HepG2 (cell line): ENCODE results near the gene CASP5. TPM values are rescaled to one million over a fixed set of nuclear protein-coding genes. Genes with fewer than 3 reads are reported as not detected.
A peak's percentile ranks its signal among the peaks of the same experiment; 100 is the strongest.

Source experiments
- CBFB ChIP-seq: sonication (generic); formaldehyde crosslinking; IDR thresholded peaks from 2 replicates; pipeline ENCODE4 v1.4.0; 2020; ENCODE audit warnings: missing genetic modification reagents
- FOSL2 ChIP-seq: sonication (generic); formaldehyde crosslinking; IDR thresholded peaks from 2 replicates; pipeline ENCODE4 v1.4.0; 2020; ENCODE audit warnings: missing genetic modification reagents
- FOXO1 ChIP-seq: sonication (generic); formaldehyde crosslinking; IDR thresholded peaks from 2 replicates; pipeline ENCODE4 v1.4.0; 2020; ENCODE audit warnings: missing genetic modification reagents
- ISX ChIP-seq: sonication (generic); formaldehyde crosslinking; conservative IDR thresholded peaks from 2 replicates; pipeline ENCODE4 v1.5.0; 2020; ENCODE audit warnings: missing genetic modification reagents
- KDM2A ChIP-seq: sonication (generic); formaldehyde crosslinking; IDR thresholded peaks from 2 replicates; pipeline ENCODE4 v1.4.0; 2020; ENCODE audit warnings: low read depth, missing genetic modification reagents, borderline replicate concordance
- NFE2 ChIP-seq: sonication (generic); formaldehyde crosslinking; IDR thresholded peaks from 2 replicates; pipeline ENCODE4 v1.4.0; 2020; ENCODE audit warnings: missing genetic modification reagents
- REPIN1 ChIP-seq: sonication (generic); formaldehyde crosslinking; IDR thresholded peaks from 2 replicates; pipeline ENCODE4 v1.8.0; 2022; ENCODE audit warnings: missing genetic modification reagents, low read depth, mild to moderate bottlenecking, borderline replicate concordance
- SIN3B ChIP-seq: fragments of 150-350 bp; IDR thresholded peaks from 2 replicates; pipeline ENCODE4 v1.6.1; 2014; ENCODE audit warnings: low read length
- SRSF9 ChIP-seq: fragments of 200-400 bp; formaldehyde crosslinking; IDR thresholded peaks from 2 replicates; pipeline ENCODE4 v1.6.1; 2018; ENCODE audit warnings: borderline replicate concordance, mild to moderate bottlenecking, low read depth, low read length; ENCODE audit not compliant: insufficient read depth, poor library complexity, severe bottlenecking
- TEAD3 ChIP-seq: optimal IDR thresholded peaks from 2 replicates; pipeline ENCODE3; 2016; ENCODE audit warnings: borderline replicate concordance
- TMF1 ChIP-seq: sonication (generic); formaldehyde crosslinking; IDR thresholded peaks from 2 replicates; pipeline ENCODE4 v1.8.1; 2022; ENCODE audit warnings: low read depth, missing genetic modification reagents
- ZNF136 ChIP-seq: sonication (generic); formaldehyde crosslinking; IDR thresholded peaks from 2 replicates; pipeline ENCODE4 v1.8.1; 2022; ENCODE audit warnings: low read depth, mild to moderate bottlenecking, moderate library complexity, missing genetic modification reagents
- ZNF205 ChIP-seq: IDR thresholded peaks from 2 replicates; pipeline ENCODE4 v1.6.1; 2018; ENCODE audit warnings: missing biosample characterization, missing genetic modification reagents
- ZNF709 ChIP-seq: sonication (generic); formaldehyde crosslinking; IDR thresholded peaks from 2 replicates; pipeline ENCODE4 v1.5.0; 2020; ENCODE audit warnings: mild to moderate bottlenecking, missing genetic modification reagents
- ZNF781 ChIP-seq: sonication (generic); formaldehyde crosslinking; IDR thresholded peaks from 2 replicates; pipeline ENCODE4 v1.5.1; 2020; ENCODE audit warnings: borderline replicate concordance, mild to moderate bottlenecking, missing genetic modification reagents; ENCODE audit errors: not compliant biosample characterization
- polyA plus RNA-seq, 8 experiments: library from polyadenylated mRNA; depleted of rRNA in 3 of 8; stranded (reverse) in 7 of 8; unstranded in 1 of 8; fragments of >200 nt; fragmentation: Illumina TruSeq in 4 of 8; extraction: Trizol in 4 of 8; gene quantifications; 2 replicates each; pipeline versions ENCODE4 v1.2.1 to v1.2.3, GENCODE V29; 2011 to 2016; ENCODE audit warnings: low read depth in 4 of 8, missing spikeins in 1 of 8, mixed read lengths in 1 of 8; ENCODE audit not compliant: insufficient read depth in 1 of 8
- total RNA-seq, 5 experiments: library from RNA; depleted of rRNA; stranded (reverse); fragments of >200 nt; fragmentation: Illumina TruSeq; extraction: Trizol; gene quantifications; 2 replicates each; pipeline ENCODE4 v1.2.3, GENCODE V29; 2016; ENCODE audit warnings: low read depth in 1 of 5
- TF ChIP-seq, protein P1 (sequence below): sonication (generic); formaldehyde crosslinking; IDR thresholded peaks from 2 replicates; pipeline ENCODE4 v1.8.1; 2023; ENCODE audit warnings: missing genetic modification reagents, inconsistent platforms, borderline replicate concordance
- TF ChIP-seq, protein P2 (sequence below): sonication (generic); formaldehyde crosslinking; IDR thresholded peaks from 2 replicates; pipeline ENCODE4 v1.4.0; 2020; ENCODE audit warnings: missing genetic modification reagents, mild to moderate bottlenecking, borderline replicate concordance
- TF ChIP-seq, protein P3 (sequence below): sonication (generic); formaldehyde crosslinking; IDR thresholded peaks from 2 replicates; pipeline ENCODE4 v1.4.0; 2020; ENCODE audit warnings: missing genetic modification reagents
- TF ChIP-seq, protein P4 (sequence below): sonication (generic); formaldehyde crosslinking; IDR thresholded peaks from 2 replicates; pipeline ENCODE4 v1.8.0; 2022; ENCODE audit warnings: mild to moderate bottlenecking, missing genetic modification reagents, moderate library complexity
- TF ChIP-seq, protein P5 (sequence below): sonication (generic); formaldehyde crosslinking; IDR thresholded peaks from 2 replicates; pipeline ENCODE4 v1.4.0; 2020; ENCODE audit warnings: missing genetic modification reagents, borderline replicate concordance

CASP5 gene
- total and polyA plus RNA-seq, 2 of the 13 experiments (the other 11 are each of a cell fraction or from before 2014, with no cell fraction given) = not detected

DNA sequence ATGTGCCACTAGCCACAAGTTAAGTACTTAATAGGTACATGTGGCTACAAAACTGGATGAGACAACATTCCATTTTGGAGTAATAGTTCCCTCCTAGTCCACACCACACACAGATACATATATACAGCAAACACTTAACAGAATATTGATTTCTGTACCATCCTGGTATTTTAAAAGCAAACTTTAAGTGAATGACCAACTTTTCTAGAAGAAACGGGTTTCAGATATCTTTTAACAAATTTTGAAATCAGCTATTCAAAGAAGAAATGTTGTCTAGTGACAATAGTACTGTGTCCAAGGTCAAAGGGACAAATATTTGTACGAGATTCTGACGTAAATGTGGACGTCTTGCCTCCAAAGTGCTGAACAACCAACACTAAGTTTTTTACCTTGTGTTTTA lies 34.5 kb upstream of the CASP5 start (continued):
- no peak for TF ChIP-seq FOXO1 (CRISPR knock-in tag)
- TF ChIP-seq ZNF709 = no peak
- TF ChIP-seq SRSF9 = no peak
- no peak for TF ChIP-seq ZNF205 (CRISPR knock-in tag)
- no peak for TF ChIP-seq SIN3B
- peak; percentile 43 for TF ChIP-seq TEAD3
- TF ChIP-seq, protein P1, sequence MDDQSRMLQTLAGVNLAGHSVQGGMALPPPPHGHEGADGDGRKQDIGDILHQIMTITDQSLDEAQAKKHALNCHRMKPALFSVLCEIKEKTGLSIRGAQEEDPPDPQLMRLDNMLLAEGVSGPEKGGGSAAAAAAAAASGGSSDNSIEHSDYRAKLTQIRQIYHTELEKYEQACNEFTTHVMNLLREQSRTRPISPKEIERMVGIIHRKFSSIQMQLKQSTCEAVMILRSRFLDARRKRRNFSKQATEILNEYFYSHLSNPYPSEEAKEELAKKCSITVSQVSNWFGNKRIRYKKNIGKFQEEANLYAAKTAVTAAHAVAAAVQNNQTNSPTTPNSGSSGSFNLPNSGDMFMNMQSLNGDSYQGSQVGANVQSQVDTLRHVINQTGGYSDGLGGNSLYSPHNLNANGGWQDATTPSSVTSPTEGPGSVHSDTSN (CRISPR knock-in tag) = no peak
- no peak for TF ChIP-seq CBFB (CRISPR knock-in tag)
- TF ChIP-seq NFE2 = no peak
- TF ChIP-seq, protein P2, sequence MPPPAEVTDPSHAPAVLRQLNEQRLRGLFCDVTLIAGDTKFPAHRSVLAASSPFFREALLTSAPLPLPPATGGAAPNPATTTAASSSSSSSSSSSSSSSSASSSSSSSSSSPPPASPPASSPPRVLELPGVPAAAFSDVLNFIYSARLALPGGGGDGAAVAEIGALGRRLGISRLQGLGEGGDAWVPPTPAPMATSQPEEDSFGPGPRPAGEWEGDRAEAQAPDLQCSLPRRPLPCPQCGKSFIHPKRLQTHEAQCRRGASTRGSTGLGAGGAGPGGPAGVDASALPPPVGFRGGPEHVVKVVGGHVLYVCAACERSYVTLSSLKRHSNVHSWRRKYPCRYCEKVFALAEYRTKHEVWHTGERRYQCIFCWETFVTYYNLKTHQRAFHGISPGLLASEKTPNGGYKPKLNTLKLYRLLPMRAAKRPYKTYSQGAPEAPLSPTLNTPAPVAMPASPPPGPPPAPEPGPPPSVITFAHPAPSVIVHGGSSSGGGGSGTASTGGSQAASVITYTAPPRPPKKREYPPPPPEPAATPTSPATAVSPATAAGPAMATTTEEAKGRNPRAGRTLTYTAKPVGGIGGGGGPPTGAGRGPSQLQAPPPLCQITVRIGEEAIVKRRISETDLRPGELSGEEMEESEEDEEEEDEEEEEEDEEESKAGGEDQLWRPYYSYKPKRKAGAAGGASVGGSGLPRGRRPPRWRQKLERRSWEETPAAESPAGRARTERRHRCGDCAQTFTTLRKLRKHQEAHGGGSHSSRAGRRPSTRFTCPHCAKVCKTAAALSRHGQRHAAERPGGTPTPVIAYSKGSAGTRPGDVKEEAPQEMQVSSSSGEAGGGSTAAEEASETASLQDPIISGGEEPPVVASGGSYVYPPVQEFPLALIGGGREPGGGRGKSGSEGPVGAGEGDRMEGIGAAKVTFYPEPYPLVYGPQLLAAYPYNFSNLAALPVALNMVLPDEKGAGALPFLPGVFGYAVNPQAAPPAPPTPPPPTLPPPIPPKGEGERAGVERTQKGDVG (CRISPR knock-in tag) = no peak
- no peak for TF ChIP-seq REPIN1 (CRISPR knock-in tag)
- TF ChIP-seq, protein P3, sequence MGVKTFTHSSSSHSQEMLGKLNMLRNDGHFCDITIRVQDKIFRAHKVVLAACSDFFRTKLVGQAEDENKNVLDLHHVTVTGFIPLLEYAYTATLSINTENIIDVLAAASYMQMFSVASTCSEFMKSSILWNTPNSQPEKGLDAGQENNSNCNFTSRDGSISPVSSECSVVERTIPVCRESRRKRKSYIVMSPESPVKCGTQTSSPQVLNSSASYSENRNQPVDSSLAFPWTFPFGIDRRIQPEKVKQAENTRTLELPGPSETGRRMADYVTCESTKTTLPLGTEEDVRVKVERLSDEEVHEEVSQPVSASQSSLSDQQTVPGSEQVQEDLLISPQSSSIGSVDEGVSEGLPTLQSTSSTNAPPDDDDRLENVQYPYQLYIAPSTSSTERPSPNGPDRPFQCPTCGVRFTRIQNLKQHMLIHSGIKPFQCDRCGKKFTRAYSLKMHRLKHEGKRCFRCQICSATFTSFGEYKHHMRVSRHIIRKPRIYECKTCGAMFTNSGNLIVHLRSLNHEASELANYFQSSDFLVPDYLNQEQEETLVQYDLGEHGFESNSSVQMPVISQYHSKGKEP (CRISPR knock-in tag) = no peak
- TF ChIP-seq FOSL2 (CRISPR knock-in tag) = no peak
- no peak for TF ChIP-seq ZNF136 (CRISPR knock-in tag)
- TF ChIP-seq TMF1 = no peak
- TF ChIP-seq, protein P4, sequence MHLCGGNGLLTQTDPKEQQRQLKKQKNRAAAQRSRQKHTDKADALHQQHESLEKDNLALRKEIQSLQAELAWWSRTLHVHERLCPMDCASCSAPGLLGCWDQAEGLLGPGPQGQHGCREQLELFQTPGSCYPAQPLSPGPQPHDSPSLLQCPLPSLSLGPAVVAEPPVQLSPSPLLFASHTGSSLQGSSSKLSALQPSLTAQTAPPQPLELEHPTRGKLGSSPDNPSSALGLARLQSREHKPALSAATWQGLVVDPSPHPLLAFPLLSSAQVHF (CRISPR knock-in tag) = no peak
- TF ChIP-seq ZNF781 = no peak
- TF ChIP-seq ISX (CRISPR knock-in tag) = no peak
- TF ChIP-seq, protein P5, sequence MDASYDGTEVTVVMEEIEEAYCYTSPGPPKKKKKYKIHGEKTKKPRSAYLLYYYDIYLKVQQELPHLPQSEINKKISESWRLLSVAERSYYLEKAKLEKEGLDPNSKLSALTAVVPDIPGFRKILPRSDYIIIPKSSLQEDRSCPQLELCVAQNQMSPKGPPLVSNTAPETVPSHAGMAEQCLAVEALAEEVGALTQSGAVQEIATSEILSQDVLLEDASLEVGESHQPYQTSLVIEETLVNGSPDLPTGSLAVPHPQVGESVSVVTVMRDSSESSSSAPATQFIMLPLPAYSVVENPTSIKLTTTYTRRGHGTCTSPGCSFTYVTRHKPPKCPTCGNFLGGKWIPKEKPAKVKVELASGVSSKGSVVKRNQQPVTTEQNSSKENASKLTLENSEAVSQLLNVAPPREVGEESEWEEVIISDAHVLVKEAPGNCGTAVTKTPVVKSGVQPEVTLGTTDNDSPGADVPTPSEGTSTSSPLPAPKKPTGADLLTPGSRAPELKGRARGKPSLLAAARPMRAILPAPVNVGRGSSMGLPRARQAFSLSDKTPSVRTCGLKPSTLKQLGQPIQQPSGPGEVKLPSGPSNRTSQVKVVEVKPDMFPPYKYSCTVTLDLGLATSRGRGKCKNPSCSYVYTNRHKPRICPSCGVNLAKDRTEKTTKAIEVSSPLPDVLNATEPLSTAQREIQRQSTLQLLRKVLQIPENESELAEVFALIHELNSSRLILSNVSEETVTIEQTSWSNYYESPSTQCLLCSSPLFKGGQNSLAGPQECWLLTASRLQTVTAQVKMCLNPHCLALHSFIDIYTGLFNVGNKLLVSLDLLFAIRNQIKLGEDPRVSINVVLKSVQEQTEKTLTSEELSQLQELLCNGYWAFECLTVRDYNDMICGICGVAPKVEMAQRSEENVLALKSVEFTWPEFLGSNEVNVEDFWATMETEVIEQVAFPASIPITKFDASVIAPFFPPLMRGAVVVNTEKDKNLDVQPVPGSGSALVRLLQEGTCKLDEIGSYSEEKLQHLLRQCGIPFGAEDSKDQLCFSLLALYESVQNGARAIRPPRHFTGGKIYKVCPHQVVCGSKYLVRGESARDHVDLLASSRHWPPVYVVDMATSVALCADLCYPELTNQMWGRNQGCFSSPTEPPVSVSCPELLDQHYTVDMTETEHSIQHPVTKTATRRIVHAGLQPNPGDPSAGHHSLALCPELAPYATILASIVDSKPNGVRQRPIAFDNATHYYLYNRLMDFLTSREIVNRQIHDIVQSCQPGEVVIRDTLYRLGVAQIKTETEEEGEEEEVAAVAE (CRISPR knock-in tag) = no peak
- no peak for TF ChIP-seq KDM2A (CRISPR knock-in tag)
